Stomach (tissue), 9 donors: ENCODE data around the gene NRXN2. TPM values are rescaled to one million over a fixed set of nuclear protein-coding genes. Genes with fewer than 3 reads are reported as not detected.

Experiments used
- DNase-seq, 2 donors: peaks; one replicate each; pipeline versions ENCODE4 v3.0.0 to v3.0.0-alpha.2; 2013 to 2019
- H3K27ac ChIP-seq, 5 donors: fragments of 200-600 bp in 4 of 5; sonication (generic) in 4 of 5; one replicate each; pipeline ENCODE4 v1.5.1; 2013 to 2019; ENCODE audit warnings: mild to moderate bottlenecking in 1 of 5, moderate library complexity in 1 of 5
- H3K27me3 ChIP-seq, 3 donors: fragments of 200-600 bp; sonication (generic); one replicate each; pipeline ENCODE4 v1.5.1; 2017 to 2019; ENCODE audit warnings: mixed run types in 1 of 3
- H3K36me3 ChIP-seq, 4 donors: fragments of 200-600 bp; sonication (generic); 1 replicate in 3 of 4; 2 replicates in 1 of 4; pipeline ENCODE4 v1.5.1; 2016 to 2019
- H3K4me1 ChIP-seq, 4 donors: fragments of 200-600 bp; sonication (generic); one replicate each; pipeline ENCODE4 v1.5.1; 2016 to 2019
- H3K4me3 ChIP-seq, 4 donors: fragments of 200-600 bp; sonication (generic) in 3 of 4; one replicate each; pipeline ENCODE4 v1.5.1; 2016 to 2019; ENCODE audit warnings: mild to moderate bottlenecking in 1 of 4
- H3K9me3 ChIP-seq, 4 donors: fragments of 200-600 bp; sonication (generic); one replicate each; pipeline ENCODE4 v1.5.1; 2016 to 2019
- EP300 ChIP-seq: sonication (generic); formaldehyde crosslinking; IDR thresholded peaks from one replicate; pipeline ENCODE4 v1.6.1; 2017; ENCODE audit warnings: antibody characterized with exemption
- POLR2A ChIP-seq, 4 donors: fragments of 450-650 bp; IDR thresholded peaks; one replicate each; pipeline ENCODE4 v1.6.1; 2016; ENCODE audit warnings: antibody characterized with exemption in 4 of 4, control low read depth in 2 of 4, mild to moderate bottlenecking in 1 of 4, moderate library complexity in 1 of 4
- POLR2AphosphoS5 ChIP-seq, 3 donors: sonication (generic); formaldehyde crosslinking; IDR thresholded peaks; one replicate each; pipeline ENCODE4 v1.6.1; 2016; ENCODE audit warnings: antibody characterized with exemption in 3 of 3
- WGBS, 5 donors: extraction: QIAGEN DNeasy Blood & Tissue Kit in 3 of 5; methylation state at CpG; one replicate each; pipeline versions ENCODE4 v1.1.5 to v1.1.7; 2013 to 2018; 5-methylcytosine and 5-hydroxymethylcytosine counted together
- intact Hi-C: fragments of 100-400 bp; cut with DNase I; formaldehyde crosslinking; loops from one replicate; pipeline ENCODE4 v1.15.1; 2023; ENCODE audit warnings: low total_unique reads
- polyA plus RNA-seq, 3 donors: library from polyadenylated mRNA; stranded (reverse); fragments of 200-250 nt; gene quantifications; one replicate each; pipeline ENCODE4 v1.2.3, GENCODE V29; 2013
- total RNA-seq, 5 donors: library from RNA; depleted of rRNA; stranded (reverse); fragments of >200 nt; gene quantifications; one replicate each; pipeline versions ENCODE4 v1.1.0 to v1.2.3, GENCODE V29; 2014 to 2016
- TF ChIP-seq, protein P1 (sequence below), 7 experiments: fragments of 450-650 bp in 4 of 7; fragments of 200-600 bp in 3 of 7; sonication (generic) in 3 of 7; IDR thresholded peaks; one replicate each; pipeline ENCODE4 v1.5.1; 2016 to 2019; ENCODE audit warnings: antibody characterized with exemption in 7 of 7, control low read depth in 2 of 7, mild to moderate bottlenecking in 1 of 7
- donor health status: healthy with polysubstance abuse.
- donor health status: Bipolar disorder and iron deficiency.
- donor health status: healthy.

NRXN2 gene
- total and polyA plus RNA-seq, 8 donors = 0.14 to 16.9 (median 1.2) TPM; not detected in 4

DNA sequence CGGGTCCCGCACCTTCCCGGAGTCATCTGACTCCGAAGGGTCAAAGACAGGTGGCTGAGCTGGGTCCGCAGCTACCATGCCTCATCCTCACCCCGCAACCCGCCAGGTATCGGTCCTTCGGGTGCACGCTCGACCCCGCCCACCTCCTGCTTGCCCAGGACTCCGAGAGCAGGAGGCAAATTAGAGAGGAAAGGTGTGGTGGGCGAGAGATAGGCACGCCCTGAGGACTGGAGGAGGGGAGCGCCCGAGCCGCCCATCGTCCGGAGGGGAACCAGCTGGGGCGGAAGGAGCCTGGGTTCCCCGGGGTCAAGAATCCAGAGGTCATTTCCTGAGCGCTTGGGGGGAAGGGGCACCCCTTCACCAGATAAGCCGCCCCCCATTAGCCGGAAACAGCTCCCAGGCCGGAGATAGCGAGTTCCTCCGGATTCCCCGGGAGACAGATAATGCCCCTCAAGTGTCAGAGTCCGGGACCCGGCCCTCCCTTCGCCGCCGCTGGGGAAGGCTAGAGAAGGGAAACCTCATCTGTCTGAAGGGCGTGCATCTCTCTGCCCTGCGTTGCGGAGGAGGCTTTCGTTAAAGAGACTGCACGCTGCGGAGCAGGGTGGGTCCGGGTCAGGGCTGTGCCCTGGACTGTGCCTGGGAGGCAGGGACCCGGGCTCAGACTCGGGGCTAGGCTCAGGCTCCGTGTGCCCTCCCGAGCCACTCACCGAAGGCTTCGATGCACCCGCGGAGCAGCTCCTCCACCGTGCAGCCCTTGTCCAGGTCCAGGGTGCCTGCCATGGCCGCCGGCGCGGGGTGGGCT, 19.3 kb upstream of the NRXN2 start:
- peaks cover 43 to 57% (median 51%) of the 10 kb centered on the region in 4 donors for H3K4me1 ChIP-seq
- peaks cover 0 to 24% (median 12%) of the 10 kb centered on the region in 4 donors for H3K36me3 ChIP-seq
- TF ChIP-seq EP300 (no peak), POLR2AphosphoS5 (IDR thresholded peaks at IDR 0.05) (no peak), POLR2A (IDR thresholded peaks at IDR 0.05) (no peak)
- TF ChIP-seq, protein P1, sequence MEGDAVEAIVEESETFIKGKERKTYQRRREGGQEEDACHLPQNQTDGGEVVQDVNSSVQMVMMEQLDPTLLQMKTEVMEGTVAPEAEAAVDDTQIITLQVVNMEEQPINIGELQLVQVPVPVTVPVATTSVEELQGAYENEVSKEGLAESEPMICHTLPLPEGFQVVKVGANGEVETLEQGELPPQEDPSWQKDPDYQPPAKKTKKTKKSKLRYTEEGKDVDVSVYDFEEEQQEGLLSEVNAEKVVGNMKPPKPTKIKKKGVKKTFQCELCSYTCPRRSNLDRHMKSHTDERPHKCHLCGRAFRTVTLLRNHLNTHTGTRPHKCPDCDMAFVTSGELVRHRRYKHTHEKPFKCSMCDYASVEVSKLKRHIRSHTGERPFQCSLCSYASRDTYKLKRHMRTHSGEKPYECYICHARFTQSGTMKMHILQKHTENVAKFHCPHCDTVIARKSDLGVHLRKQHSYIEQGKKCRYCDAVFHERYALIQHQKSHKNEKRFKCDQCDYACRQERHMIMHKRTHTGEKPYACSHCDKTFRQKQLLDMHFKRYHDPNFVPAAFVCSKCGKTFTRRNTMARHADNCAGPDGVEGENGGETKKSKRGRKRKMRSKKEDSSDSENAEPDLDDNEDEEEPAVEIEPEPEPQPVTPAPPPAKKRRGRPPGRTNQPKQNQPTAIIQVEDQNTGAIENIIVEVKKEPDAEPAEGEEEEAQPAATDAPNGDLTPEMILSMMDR (IDR thresholded peaks at IDR 0.05) = no peak
- peak overlapping the region; percentile 56 to 66 (median 59) for H3K4me3 ChIP-seq
- peak in 1 of 2 donors; percentile 49 for DNase-seq
- no peaks in the 10 kb centered on the region for H3K9me3 ChIP-seq
- H3K27ac ChIP-seq = peak overlapping the region in 4 of 5 donors; percentile 84 to 93 (median 92)
- H3K27me3 ChIP-seq = peaks cover 0 to 58% (median 50%) of the 10 kb centered on the region in 3 donors
- intact Hi-C loops = no loop called here
- WGBS, 5 donors = 4 to 14% (median 6%) methylated on average over 30 to 54 of the region's 54 CpGs

DNA sequence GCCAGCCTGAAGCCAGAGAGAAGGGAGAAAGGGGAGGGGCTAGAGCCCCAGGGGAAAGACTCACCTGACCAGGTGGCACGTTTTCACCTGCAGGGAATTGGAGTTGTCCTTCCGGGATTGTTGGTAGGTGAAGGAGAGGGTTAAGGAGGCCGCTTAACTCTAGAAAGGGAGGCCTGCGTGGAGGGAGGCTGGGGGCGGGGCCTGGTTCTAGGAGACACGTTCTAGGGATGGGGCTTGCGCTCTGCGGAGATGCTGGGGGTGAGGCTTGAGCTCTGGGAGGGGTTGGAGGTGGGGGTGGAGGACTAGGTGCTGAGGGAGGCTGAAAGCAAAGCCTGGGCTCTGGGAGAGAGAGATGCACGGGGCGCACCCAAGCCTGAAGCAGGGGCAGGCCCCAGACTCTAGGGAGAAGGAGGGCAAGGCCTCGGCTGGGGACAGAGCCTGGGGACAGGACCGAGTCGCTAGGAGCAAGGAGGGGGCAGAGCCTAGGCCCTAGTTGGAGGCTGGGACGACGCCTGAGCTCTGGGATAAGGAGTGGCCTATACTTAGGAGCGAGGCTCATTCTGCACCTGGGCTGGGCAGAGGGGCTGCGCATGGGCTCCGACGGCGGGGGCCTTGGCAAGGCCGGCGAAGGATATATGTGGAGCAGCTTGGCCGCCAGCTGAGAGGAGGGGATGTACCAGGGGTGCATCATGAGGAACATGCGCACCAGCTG, 18.5 kb upstream of the NRXN2 start:
- TF ChIP-seq EP300 (no peak), POLR2A (IDR thresholded peaks at IDR 0.05) (no peak)
- TF ChIP-seq, protein P1 (IDR thresholded peaks at IDR 0.05) = no peak
- Histone ChIP-seq H3K9me3 (no peaks in the 10 kb centered on the region), H3K4me3 (peak overlapping the region; percentile 56 to 66 (median 59)), H3K4me1 (peaks cover 43 to 57% (median 50%) of the 10 kb centered on the region in 4 donors), H3K27me3 (peaks cover 0 to 58% (median 50%) of the 10 kb centered on the region in 3 donors), H3K27ac (peak overlapping the region in 3 of 5 donors; percentile 84 to 93 (median 92)), H3K36me3 (peaks cover 0 to 31% (median 19%) of the 10 kb centered on the region in 4 donors)
- intact Hi-C loops = no loop called here
- WGBS, 5 donors = 29 to 47% (median 35%) methylated on average over 21 to 24 of the region's 24 CpGs
- no peak for DNase-seq

DNA sequence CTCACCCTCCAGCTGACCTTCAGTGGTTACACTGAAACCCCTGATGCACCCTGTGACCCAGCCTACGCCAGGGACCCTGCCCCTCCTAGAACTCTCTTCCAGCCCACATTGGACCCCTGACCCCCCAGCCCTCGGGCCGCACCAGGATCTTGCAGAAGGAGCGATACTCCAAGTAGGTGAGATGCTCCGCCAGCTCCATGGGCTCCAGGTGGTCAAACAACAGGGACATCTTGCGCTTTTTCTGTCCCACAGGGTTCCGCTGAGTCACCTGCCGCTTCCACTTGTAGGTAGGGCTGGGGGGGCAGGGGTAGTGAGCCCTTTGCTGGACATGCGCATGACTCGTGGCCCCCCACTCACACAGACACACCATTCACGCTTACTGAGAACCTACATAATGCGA, 16.9 kb upstream of the NRXN2 start:
- 80 to 85% (median 83%) methylated on average over 12 of the region's 12 CpGs for WGBS, 5 donors
- peaks cover 29 to 41% (median 35%) of the 10 kb centered on the region in 4 donors for H3K4me1 ChIP-seq
- TF ChIP-seq, protein P1 (IDR thresholded peaks at IDR 0.05) = no peak
- TF ChIP-seq POLR2A (IDR thresholded peaks at IDR 0.05) = no peak
- TF ChIP-seq POLR2AphosphoS5 (IDR thresholded peaks at IDR 0.05) = no peak
- TF ChIP-seq EP300 = no peak
- no peak for DNase-seq
- peaks cover 0 to 48% (median 35%) of the 10 kb centered on the region in 4 donors for H3K36me3 ChIP-seq
- peaks cover 0 to 44% (median 38%) of the 10 kb centered on the region in 3 donors for H3K27me3 ChIP-seq
- H3K4me3 ChIP-seq = no peak overlapping the region
- intact Hi-C loops = no loop called here
- no peaks in the 10 kb centered on the region for H3K9me3 ChIP-seq
- H3K27ac ChIP-seq = no peak overlapping the region

DNA sequence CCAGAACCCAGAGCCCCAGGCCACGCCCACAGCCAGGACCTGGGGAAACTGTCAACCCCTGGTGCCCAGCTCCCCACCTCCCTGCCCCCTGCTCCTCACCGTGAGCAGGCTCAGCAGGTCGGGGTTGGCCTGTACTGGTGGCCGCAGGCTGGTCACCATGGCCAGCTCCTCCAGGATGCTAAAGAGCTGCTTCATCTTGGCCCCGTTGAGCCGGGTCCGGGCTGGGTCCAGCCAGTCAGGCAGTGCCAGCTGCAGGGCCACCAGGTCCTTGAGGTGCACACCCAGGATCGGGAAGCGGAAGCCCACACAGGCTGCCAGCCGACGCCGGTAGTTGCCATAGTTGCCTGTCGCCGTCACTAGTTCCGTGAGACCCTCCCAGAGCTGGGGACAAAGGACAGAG, 13.7 kb upstream of the NRXN2 start:
- Histone ChIP-seq H3K4me3 (no peak overlapping the region), H3K36me3 (peaks cover 0 to 66% (median 50%) of the 10 kb centered on the region in 4 donors), H3K27me3 (peaks cover 0 to 11% (median 7%) of the 10 kb centered on the region in 3 donors), H3K9me3 (no peaks in the 10 kb centered on the region), H3K4me1 (peaks cover under 1 to 11% (median 6%) of the 10 kb centered on the region in 4 donors), H3K27ac (no peak overlapping the region)
- intact Hi-C loops = no loop called here
- DNase-seq = no peak
- 79 to 91% (median 88%) methylated on average over 4 to 15 of the region's 15 CpGs for WGBS, 5 donors
- no peak for TF ChIP-seq POLR2A (IDR thresholded peaks at IDR 0.05)
- no peak for TF ChIP-seq EP300
- TF ChIP-seq POLR2AphosphoS5 (IDR thresholded peaks at IDR 0.05) = no peak
